ENCODE data around the gene ATXN2. TPM values are rescaled to one million over a fixed set of nuclear protein-coding genes. Genes with fewer than 3 reads are reported as not detected.

Gene ATXN2
- total and polyA plus RNA-seq, 4 donors: 11.5 to 33.1 (median 22.1) TPM

DNA sequence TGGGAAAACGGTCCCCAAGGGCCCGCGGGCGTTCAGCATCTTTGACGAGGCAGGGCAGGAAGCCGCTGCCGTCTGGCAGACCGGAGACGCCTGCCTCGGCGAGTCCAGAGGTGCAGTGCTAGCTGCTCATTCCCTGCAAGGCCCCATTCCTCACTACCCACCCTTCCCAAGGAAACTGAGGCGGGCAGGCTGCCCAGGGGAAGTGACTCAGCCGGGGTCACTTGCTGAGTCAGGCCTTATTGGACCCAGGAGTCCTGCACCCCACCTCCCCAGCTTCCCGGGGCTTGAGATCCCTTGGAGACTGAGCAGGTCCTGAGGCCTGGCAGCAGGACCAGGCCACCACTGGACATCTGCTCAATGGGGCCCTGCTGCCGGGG lies 189.7 kb downstream of the ATXN2 start:
- WGBS: 67% methylated on average over 15 of the region's 15 CpGs
- Histone ChIP-seq H3K27me3 (ENCODE audit: control insufficient read depth in 4 of 4, insufficient read depth in 4 of 4, low read length in 3 of 4) (no peaks in the 10 kb centered on the region), H3K4me3 (ENCODE audit: low read depth in 1 of 3, low read length in 3 of 3) (no peak overlapping the region), H3K36me3 (ENCODE audit: control insufficient read depth in 4 of 4, insufficient read depth in 3 of 4, low read depth in 1 of 4, low read length in 3 of 4) (no peaks in the 10 kb centered on the region), H3K27ac (ENCODE audit: low read depth in 1 of 2, low read length in 2 of 2) (peak overlapping the region; percentile 80 to 85), H3K4me1 (ENCODE audit: control insufficient read depth in 4 of 4, insufficient read depth in 4 of 4, low read length in 3 of 4) (peaks cover 17 to 78% (median 59%) of the 10 kb centered on the region in 4 donors), H3K9me3 (ENCODE audit: control insufficient read depth in 4 of 4, low read length in 3 of 4) (no peaks in the 10 kb centered on the region), H3K9ac (ENCODE audit: low read depth in 1 of 2, low read length in 2 of 2) (peak overlapping the region in 1 of 2 donors; percentile 50)
- no peak for TF ChIP-seq HNF4A (conservative IDR thresholded peaks at IDR 0.05)
- no peak for TF ChIP-seq HNF4G (IDR thresholded peaks at IDR 0.05)
- no peak for TF ChIP-seq GABPA (IDR thresholded peaks at IDR 0.05 in 1 of 2, conservative IDR thresholded peaks at IDR 0.05 in 1 of 2)
- no peak for TF ChIP-seq RAD21 (IDR thresholded peaks at IDR 0.05)
- TF ChIP-seq FOXA1 (IDR thresholded peaks at IDR 0.05): no peak
- TF ChIP-seq TAF1 (conservative IDR thresholded peaks at IDR 0.05): no peak
- no peak for TF ChIP-seq YY1 (IDR thresholded peaks at IDR 0.05)
- TF ChIP-seq NR2F2 (IDR thresholded peaks at IDR 0.05): no peak
- TF ChIP-seq SP1 (IDR thresholded peaks at IDR 0.05): no peak
- no peak for TF ChIP-seq FOXA2 (IDR thresholded peaks at IDR 0.05)
- TF ChIP-seq, protein P1, sequence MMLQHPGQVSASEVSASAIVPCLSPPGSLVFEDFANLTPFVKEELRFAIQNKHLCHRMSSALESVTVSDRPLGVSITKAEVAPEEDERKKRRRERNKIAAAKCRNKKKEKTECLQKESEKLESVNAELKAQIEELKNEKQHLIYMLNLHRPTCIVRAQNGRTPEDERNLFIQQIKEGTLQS (IDR thresholded peaks at IDR 0.05): no peak
- TF ChIP-seq, protein P2, sequence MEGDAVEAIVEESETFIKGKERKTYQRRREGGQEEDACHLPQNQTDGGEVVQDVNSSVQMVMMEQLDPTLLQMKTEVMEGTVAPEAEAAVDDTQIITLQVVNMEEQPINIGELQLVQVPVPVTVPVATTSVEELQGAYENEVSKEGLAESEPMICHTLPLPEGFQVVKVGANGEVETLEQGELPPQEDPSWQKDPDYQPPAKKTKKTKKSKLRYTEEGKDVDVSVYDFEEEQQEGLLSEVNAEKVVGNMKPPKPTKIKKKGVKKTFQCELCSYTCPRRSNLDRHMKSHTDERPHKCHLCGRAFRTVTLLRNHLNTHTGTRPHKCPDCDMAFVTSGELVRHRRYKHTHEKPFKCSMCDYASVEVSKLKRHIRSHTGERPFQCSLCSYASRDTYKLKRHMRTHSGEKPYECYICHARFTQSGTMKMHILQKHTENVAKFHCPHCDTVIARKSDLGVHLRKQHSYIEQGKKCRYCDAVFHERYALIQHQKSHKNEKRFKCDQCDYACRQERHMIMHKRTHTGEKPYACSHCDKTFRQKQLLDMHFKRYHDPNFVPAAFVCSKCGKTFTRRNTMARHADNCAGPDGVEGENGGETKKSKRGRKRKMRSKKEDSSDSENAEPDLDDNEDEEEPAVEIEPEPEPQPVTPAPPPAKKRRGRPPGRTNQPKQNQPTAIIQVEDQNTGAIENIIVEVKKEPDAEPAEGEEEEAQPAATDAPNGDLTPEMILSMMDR (IDR thresholded peaks at IDR 0.05; ENCODE audit: low read depth, low read length, missing input control): no peak
- TF ChIP-seq, protein P3, sequence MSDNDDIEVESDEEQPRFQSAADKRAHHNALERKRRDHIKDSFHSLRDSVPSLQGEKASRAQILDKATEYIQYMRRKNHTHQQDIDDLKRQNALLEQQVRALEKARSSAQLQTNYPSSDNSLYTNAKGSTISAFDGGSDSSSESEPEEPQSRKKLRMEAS (IDR thresholded peaks at IDR 0.05): no peak
- TF ChIP-seq, protein P4, sequence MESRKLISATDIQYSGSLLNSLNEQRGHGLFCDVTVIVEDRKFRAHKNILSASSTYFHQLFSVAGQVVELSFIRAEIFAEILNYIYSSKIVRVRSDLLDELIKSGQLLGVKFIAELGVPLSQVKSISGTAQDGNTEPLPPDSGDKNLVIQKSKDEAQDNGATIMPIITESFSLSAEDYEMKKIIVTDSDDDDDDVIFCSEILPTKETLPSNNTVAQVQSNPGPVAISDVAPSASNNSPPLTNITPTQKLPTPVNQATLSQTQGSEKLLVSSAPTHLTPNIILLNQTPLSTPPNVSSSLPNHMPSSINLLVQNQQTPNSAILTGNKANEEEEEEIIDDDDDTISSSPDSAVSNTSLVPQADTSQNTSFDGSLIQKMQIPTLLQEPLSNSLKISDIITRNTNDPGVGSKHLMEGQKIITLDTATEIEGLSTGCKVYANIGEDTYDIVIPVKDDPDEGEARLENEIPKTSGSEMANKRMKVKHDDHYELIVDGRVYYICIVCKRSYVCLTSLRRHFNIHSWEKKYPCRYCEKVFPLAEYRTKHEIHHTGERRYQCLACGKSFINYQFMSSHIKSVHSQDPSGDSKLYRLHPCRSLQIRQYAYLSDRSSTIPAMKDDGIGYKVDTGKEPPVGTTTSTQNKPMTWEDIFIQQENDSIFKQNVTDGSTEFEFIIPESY (IDR thresholded peaks at IDR 0.05): no peak
- no peak for DNase-seq (ENCODE audit: low spot score)

DNA sequence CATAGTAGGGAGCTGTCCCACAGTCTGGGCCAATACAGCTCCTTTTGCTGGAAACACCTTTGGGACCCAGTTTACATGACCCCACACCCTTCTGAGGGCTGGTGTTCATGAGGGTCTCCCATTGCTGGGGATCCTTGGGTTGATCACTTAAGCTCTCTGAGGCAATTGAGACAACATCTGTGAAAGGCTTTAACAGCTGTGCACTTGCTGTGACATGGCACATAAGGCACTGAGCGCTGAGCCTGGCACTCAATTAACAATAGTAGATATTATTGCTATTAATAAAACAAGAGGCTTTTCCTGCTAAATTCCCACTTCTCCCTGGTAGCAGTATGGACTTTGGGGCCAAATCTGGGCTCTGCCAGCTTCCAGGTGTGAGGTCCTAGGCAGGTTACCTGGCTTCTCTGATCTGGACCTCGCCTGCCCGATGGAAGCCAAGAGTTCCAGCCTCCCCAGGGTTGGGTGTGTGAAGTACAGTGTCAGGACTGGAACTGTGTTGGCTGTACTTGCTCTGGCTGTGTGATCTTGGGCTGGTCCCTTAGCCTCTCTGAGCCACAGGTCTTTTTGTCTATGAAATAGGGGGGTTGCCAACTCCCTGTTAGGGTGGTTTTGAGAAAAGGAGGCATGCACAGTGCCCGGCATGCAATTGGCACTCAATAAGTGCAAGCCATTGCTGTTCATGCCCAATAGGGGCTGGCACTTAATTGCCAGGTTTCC lies 190.3 kb downstream of the ATXN2 start:
- no peak for DNase-seq (ENCODE audit: low spot score)
- peak overlapping the region in 1 of 2 donors; percentile 50 for H3K9ac ChIP-seq (ENCODE audit: low read depth in 1 of 2, low read length in 2 of 2)
- no peaks in the 10 kb centered on the region for H3K27me3 ChIP-seq (ENCODE audit: control insufficient read depth in 4 of 4, insufficient read depth in 4 of 4, low read length in 3 of 4)
- H3K27ac ChIP-seq (ENCODE audit: low read depth in 1 of 2, low read length in 2 of 2): peak overlapping the region; percentile 80 to 85
- no peaks in the 10 kb centered on the region for H3K9me3 ChIP-seq (ENCODE audit: control insufficient read depth in 4 of 4, low read length in 3 of 4)
- TF ChIP-seq RXRA (IDR thresholded peaks at IDR 0.05): no peak
- TF ChIP-seq, protein P4 (IDR thresholded peaks at IDR 0.05): no peak
- no peak for TF ChIP-seq YY1 (IDR thresholded peaks at IDR 0.05)
- TF ChIP-seq FOXA2 (IDR thresholded peaks at IDR 0.05): no peak
- no peak for TF ChIP-seq JUND (IDR thresholded peaks at IDR 0.05)
- TF ChIP-seq TAF1 (conservative IDR thresholded peaks at IDR 0.05): no peak
- TF ChIP-seq, protein P1 (IDR thresholded peaks at IDR 0.05): no peak
- TF ChIP-seq, protein P2 (IDR thresholded peaks at IDR 0.05; ENCODE audit: low read depth, low read length, missing input control): no peak
- 80% methylated on average over 4 of the region's 4 CpGs for WGBS
- H3K36me3 ChIP-seq (ENCODE audit: control insufficient read depth in 4 of 4, insufficient read depth in 3 of 4, low read depth in 1 of 4, low read length in 3 of 4): no peaks in the 10 kb centered on the region
- H3K4me3 ChIP-seq (ENCODE audit: low read depth in 1 of 3, low read length in 3 of 3): no peak overlapping the region
- H3K4me1 ChIP-seq (ENCODE audit: control insufficient read depth in 4 of 4, insufficient read depth in 4 of 4, low read length in 3 of 4): peaks cover 17 to 76% (median 58%) of the 10 kb centered on the region in 4 donors

Data from liver (tissue), 9 donors.